ENCODE measurements around the gene AKAP9.
A peak's percentile ranks its signal among the peaks of the same experiment; 100 is the strongest.
"Not testable (repeated sequence)": the region's sequence is repeated elsewhere in the genome, so short reads cannot be mapped to it uniquely, and the experiment has no call there.

Gene AKAP9

DNA sequence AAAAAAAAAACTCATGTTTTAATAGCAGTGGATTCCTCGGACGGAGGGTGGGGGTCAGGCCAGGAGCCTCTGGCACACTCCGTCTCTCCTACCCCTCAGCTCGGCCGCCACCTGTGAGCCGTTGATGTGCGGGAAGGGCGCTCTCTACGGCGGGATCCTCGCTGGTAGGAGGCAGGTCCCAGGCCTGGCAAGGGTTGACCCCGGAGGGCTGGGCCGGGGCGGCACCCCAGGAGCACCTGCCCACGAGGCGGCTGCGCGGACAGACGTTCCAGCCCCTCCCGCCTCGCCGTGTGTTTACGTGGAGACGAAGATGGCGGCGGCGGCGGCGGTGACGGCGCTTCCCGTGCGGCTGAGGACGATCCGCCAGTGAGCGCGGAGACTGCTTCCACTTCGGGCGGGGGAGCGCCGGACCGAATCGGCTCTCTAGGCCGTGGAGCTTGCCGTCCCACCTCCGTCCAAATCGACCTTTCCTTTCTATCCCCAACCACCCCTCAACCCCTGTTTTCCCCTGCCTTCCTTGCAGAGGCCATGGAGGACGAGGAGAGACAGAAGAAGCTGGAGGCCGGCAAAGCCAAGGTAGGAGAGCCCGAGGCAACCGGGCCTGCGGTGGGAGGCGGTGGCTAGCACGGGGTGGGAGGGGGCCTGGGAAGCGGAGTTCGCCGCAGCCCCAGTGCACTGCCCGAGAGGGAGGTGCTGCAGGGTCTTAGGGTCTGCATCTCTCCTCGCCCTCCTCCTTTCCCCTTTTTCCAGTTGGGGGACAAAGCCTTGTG is at the start of gene AKAP9:
TSS of gene AKAP9 (plus strand) at position 291 of the 770 bp plus-strand sequence. CDS start at position 529, 238 bp downstream.
- peak; percentile 88 for DNase-seq

DNA sequence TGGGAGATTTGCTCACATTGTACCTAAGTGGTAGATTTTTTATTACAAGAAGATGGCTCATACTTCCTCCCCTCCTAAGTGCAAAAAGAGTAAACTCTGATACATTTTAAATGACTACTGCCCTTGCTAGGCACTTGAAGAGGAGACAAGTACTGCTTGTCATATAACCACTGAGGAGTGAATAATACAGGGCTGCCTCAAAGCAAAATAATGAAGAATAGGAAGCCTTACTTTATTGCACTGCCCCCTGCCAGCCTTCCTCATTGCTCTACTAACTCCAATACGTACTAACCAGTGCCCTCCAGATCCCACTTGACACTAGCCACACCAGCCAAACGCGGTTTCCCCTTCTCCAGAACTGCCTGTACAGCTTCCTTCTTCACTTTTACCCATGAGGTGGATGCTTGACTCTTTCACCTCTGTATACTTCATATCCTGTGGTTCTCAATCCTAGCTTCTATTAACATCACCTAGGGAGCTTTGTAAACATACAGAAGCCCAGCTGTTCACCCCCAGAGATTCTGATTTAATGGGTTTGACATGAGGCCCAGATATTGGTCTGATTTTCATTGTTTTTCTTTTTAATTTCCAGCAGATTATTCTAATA is 48.5 kb upstream of the AKAP9 start:
- no peak for DNase-seq

DNA sequence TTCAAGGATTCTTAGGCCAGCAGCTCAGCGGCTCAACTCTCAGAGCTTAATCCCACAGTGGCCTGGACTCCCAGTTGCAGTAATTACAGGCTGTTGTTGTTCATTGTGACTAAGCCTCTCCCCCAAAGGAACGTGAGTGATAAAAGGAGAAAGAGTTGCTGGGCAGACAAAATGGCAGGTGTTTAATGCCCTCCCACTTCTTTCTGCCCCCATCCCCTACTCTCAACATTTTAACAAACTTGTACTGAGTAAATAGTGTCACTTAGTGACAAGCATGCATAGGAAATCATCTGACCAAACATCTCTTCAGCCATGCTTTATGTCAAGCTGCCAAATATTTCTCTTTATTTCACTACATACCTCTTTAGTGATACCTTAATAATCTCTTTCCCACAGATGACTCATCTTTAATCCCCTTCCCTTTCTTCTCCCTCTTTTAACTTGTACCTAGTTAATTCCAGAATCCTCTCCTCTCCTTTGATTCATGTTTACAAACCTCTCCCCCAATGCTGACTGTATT is 47.8 kb upstream of the AKAP9 start:
- DNase-seq, result no peak

DNA sequence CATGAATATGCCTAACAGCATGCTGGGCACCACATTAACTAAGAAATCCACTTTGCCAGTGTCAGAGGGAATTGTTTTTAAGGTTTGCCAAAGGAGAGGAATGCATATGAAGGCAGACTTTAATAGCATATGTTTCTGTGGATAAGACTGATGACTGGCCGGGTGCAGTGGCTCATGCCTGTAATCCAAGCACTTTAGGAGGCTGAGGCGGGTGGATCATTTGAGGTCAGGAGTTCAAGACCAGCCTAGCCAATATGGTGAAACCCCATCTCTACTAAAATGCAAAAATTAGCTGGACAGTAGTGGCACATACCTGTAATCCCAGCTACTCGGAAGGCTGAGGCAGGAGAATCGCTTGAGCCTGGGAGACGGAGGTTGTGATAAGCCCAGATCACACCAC is 47.0 kb upstream of the AKAP9 start:
- DNase-seq, result not testable (repeated sequence)

DNA sequence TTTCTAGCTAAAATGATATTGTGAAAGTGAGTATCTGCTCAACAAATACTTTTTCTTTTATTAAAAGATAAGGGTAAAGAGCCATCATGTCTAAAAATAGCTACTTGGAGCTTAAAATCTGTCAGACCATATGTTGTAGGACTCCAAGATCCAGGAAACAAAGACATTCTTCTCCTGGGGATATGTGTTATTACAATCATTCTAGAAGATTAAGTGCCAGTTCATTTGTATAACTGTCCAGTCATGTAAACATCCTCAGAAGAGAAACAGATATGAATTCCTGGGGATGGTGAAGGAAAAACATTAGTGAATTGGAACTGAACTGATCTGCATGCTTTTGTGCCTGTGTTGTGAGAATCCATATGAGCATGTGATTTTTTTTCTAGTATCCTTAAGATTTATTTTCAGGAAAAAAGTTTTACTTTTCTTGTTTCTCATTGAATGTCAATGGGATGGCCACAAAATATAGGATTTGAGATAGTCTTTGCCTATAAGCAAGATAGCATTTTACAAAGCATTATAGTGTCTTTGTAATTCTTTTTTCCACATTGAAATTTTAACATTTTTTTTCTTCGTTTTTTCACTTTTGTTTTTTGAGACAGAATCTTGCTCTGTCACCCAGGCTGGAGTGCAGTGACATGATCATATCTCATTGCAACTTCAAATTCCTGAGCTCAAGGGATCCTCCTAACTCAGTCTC is 45.7 kb upstream of the AKAP9 start:
- DNase-seq, result no peak

DNA sequence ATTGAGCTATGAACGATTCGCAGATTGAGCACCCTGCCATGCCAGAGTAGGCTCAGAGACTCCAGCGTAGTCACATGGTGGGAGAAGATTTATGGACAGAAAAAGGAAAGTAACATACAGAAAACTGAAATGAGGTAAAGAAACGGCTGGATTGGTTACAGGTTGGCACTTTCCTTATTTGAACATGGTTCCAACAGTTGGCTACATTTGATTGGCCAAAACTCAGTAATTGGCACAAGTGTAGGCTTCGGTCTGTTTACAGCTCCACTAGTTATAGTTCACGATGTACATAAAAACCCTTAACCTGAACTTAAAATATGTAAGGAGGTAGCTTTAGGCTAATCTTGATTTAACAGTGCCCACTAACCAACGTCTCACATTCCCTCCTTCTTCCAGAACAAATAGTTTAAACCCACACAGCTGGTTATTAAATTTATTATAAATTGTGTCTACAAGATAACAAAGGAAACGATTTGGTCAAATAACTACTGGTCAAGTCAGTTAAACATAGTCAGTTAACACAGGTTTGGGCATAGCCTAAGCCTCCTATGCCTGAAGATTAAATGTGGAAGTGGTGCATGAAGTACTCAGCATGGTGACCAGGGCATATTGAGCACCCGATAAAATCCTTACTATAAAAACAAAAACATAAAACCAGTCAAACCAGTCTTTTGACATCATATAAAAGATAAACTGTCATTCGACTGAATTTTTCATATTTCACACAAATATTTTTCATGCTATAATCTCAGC is 42.2 kb upstream of the AKAP9 start:
- DNase-seq, result no peak

DNA sequence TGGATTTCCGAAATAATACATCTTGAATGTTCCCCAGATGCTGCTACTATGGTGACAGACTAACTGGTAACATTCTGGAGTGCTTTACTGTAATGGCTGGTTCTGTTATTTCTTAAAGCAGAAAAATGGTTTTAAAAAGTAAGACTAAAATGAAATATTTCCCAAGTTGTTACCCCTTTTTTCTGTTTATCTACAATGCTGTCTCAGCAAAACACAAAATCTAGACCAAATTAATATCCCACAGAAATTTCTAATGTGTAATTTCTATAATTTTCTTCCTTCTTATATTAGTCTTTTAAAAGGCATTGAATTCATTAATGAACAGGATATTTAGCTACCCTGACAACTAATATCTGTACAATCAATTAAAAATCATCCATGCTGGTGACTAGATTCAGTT is 41.1 kb upstream of the AKAP9 start:
- DNase-seq, result no peak

DNA sequence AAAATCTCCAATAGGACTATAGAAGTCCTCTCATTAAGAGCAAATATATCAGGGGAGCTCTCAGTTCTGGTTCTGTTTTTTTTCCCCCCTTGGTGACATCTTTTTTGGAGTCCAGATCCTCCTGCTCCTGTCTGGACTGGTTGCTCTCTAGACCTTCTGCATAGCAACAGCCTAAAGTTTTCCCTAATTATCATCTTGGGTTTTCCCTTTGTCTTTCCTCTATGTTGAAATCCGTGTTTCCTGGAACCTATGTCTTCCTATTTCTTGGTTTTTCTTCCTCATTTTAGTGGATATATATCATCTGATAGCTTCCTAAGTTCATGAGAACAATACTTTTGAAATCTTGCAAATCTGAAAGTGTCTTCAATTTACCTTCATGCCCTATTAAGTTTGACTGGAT is 30.5 kb upstream of the AKAP9 start:
- no peak for DNase-seq

DNA sequence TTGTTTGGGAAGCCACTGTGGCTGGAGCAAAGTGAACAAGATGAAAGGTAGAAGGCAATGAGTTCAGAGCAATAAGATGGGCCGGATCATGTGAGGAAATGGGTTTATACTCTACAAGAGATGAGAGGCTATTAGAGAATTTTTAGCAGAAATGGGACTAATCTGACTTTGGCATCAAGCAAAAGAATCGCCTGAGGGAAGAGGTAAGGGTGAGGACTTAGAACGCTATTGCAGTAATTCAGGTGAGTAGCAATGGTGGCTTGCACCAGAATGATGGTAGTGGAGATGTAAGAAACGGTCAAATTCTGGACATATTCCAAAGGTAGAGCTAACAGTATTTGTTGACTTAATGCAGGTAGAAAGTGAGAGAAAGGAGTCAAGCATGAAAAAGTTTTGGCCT is 29.5 kb upstream of the AKAP9 start:
- DNase-seq, result no peak

DNA sequence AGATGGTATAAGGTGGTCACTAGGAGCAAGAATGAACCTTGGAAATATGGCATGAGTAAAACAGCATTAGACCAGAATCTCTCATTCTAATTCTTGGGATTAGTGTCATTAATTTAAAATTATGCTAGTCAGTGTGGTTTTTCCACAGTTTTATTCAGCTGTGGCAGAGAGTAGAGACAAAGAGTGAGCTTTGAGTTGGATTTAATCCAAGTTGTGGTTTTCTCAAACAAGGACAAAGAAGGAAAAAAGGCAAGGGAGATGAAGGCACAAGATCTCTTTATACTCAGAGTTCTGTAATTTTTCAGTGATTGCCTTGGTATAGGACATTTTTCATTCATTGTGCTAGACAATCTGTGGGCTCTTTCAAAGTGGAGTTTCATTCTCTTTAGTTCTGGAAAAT is 28.2 kb upstream of the AKAP9 start:
- no peak for DNase-seq

DNA sequence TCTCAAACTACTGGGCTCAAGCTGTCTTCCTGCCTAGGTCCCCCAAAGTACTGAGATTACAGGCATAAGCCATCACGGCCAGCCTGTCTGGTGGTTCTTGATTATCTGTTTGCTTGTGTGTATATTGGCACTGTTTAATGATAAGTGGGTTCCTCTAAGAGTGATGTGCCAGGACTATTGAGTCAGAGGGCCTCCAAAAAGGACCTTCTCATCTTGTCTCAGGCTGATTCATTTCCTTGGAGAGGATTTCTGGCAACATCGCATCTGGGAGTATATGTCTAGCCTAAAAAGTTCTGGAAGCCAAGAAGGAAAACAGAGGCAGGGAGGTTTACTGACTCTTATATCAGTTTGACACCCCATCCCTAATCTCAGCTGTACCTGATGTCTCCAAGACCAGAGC is 27.1 kb upstream of the AKAP9 start:
- DNase-seq, result no peak

DNA sequence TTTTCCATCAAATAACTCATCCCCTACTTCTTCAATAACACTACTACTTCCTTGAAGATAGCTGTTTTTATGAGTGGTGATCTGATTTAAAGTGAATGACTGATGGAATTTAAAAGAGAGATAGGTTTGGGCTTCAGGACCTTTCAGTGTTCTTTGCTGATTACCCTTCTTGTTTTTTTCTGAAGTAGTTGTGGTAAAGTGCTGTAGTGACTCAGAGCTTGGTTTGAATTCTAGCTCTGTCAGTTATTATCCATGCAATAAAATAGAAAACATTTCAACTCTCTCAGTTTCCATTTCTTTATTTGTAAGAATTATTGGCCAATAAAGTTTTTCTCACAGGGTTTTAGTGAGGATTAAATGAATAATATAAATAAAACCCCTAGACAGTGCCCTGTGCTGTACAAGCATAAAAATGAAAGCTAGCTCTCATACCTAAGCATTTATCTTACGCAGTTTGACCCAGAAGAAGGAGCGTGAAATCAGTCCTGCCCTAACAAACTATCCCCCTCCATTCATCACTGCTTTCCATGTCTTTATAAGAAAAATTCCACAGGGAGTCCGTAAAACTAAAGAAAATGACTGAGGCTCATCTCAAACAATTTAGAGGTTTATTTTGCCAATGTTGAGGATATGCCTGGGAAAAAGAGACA is 25.1 kb upstream of the AKAP9 start:
- DNase-seq, result no peak

DNA sequence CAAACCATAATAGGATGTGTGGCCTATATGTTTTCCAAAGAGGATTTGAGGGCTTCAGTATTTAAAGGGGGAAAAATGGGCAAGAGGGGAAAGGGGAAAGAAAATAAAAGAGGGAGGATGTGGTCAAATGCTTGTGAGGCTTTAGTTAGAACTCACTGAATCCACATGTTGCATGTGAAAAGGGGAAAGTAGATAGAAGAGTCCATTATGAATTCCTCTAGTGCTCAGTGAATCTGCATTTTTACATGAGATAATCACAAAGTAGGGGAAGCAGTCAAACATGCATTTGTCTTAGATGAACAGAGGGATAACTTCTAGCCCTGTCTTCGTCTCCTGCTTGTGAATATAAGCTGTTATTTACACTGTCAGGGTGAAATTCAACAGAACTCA is 24.6 kb upstream of the AKAP9 start:
- DNase-seq, result no peak

DNA sequence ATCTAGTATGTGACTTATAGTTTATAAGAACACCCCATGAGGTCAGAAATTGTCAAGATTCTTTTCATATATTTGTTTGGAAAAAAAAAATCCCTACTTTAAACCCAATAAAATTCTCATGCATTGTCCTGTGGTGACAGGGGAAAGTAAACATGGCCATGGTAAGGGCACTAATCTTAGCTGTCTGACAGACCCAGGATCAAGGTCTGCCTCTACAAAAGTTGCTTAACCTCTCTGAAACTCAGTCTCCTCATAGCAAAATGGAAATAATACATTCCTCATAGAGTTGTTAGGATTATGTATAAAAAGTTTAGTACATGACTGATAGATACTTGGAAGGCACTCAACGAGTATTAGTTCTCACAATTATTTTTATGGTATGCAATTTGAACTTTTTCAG is 22.3 kb upstream of the AKAP9 start:
- DNase-seq, result no peak

DNA sequence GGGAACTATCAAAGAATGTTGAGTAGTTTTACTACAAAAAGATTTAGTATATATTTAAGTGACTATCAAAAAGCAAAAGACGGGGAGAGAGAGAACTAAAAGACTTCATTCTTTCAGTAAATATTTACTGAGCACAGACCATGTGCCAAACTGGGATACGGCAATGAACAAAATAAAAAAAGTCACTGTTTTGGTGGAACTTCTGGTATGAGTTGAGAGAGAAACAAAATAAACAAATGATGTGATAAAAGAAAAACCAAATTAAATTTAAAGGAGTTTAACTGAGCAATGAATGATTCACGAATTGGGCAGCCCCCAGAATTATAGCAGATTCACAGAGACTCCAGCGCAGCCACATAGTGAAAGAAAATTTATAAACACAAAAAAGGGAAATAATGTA is 17.8 kb upstream of the AKAP9 start:
- no peak for DNase-seq

DNA sequence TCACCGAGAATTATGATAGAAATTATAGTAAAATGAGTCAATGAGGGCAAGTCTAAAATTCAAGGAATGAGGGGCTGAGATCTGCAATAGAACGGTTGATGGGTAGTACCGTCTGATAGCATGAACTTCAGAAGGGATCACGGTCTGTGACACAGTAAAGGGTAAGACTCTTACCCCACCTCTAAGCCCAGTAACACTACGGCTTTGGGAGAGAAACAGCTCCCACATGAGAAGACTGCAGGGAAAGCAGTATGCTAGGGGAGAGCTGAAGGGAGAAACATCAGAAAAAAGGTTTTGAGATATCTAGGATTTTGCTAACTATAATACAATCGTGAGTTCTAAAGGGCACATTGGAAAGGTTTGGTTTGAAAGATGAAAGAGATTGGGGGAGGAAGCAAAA is 12.8 kb upstream of the AKAP9 start:
- DNase-seq, result no peak

DNA sequence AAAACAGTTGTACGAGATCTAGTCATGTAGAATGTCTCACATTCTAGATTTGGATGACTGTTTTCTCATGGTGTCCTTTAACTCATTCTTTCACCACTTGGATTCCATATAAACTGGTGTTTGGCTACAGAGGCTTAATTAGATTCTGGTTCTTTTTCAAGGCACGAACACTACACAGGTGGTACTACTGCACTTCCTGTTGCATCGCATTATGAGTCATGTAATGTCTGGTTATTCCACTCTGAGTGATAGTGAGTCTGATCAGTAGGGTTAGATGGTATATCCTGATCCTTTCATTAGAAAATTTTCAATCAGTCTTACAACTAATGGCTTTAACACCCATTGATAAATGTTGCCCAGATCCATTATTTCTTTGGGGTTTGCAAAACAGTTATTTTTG is 11.2 kb upstream of the AKAP9 start:
- no peak for DNase-seq

DNA sequence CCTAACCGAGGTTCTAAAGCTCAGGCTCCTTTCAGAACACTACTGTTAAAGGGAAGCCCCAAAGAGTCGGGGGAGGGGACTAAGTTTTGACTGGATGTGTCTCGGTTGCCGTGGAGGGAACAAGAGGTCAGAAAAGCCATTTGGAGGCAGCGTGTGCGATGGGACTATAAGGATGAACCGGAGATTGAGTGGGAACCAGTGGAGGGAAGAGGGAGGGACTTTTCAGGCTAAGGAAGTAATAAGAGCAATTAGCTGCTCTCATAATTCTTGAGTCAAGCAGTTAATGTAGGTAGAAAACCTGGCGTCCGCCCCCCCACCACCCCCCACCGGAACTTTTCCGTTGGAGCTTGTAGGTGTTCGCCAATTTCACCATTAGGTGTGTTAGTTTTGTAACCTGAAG is 491 bp upstream of the AKAP9 start:
- peak; percentile 15 for DNase-seq

DNA sequence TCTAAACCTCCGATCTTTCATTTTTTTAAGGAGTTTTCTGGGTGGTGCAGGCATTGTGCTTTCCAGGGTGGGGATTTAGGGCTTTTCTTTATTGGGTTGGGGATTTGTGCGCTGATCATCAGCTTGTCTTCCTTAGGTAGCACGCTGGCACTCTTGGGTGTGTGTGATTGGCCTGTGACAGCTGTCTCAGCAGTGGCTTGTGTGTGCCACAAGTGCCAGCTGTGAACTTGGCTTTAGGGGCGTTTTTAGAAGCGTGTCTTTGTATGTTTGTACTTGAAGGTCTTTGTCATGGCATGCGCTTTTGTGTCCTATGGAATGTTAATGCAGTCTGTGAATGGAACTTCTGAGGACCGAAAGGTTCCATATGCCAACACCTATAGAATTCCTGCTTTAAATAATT is 788 bp downstream of the AKAP9 start:
- DNase-seq, result peak; percentile 35

DNA sequence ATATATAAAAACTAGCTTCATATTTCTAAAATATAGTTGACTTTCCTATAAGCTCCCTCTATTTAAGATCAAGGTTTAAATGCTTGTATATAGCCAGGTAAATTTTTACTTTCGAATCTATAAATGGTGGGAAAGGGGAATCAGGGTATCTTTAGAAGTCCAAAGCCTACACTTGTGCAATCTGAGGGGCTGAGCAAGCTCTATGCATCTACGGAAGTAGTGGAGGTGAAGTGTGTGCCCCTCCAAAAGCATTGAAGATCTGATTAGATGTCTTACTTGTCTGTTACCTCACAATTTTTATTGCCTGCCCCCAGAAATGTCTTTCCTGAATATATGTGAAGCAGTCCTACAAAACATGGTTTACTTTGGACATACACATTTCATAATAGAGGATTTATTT is 1.6 kb downstream of the AKAP9 start:
- no peak for DNase-seq

DNA sequence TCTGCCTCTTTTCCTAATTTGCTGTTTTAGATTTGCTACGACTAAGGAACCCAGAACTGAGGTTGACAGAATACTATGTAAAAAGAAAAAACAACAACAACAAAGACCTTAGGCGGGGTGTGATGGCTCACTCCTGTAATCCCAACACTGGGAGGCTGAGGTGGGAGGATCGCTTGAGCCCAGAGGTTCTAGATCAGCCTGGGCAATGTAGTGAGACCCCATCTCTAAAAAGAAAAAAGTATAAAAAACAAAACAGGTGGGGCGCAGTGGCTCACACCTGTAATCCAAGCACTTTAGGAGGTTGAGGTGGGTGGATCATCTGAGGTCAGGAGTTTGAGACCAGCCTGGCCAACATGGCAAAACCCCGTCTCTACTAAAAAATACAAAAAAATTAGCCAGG is 4.3 kb downstream of the AKAP9 start:
- not testable (repeated sequence) for DNase-seq

DNA sequence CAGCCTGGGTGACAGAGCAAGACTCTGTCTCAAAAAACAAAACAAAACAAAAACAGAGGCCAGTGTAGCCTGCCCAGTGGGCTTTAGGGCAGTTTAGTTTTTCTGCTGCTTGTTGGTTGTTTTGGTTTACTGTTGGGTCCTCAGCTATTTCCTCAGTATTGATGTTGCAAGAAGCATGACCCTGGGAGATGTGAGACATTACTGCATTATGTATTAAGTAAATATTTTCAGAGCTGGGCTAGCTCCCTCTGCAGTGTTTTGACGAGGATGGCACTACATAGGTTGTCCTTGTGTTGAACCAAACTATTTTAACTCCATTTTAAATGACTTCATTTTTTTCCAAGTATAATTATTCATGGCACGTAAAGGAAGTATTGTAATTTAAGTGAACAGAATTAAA is 4.8 kb downstream of the AKAP9 start:
- no peak for DNase-seq

DNA sequence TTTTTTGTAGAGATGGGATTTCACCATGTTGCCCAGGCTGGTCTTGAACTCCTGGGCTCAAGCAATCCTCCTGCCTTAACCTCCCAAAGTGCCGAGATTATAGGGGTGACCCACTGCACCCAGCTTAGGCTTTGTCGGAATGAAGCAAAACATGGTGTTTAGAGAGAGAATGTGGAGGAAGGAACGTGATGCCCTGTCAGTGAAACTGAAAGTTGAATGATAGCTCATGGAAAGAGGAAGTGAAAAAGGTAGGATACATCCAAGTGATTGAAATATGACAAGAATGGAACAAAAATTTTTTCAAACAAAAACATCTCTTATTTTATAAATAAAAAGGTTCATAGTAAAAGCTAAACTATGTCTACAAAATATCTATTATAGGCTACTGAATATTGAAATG is 5.9 kb downstream of the AKAP9 start:
- no peak for DNase-seq
